SJSA1 (cell line): ENCODE measurements around the gene OPTC. TPM values are rescaled to one million over a fixed set of nuclear protein-coding genes. Genes with fewer than 3 reads are reported as not detected.

Experiments used
- DNase-seq, 2 experiments: peaks; one replicate each; pipeline ENCODE4 v3.0.0-alpha.2; 2015 to 2020; ENCODE audit warnings: low spot score in 2 of 2, low read depth in 1 of 2
- H3K27ac ChIP-seq: fragments of 250-450 bp; sonication (Bioruptor Pico); 2 replicates; pipeline ENCODE4 v1.5.1; 2020; ENCODE audit warnings: mild to moderate bottlenecking, moderate library complexity
- H3K27me3 ChIP-seq: fragments of 250-450 bp; sonication (Bioruptor Pico); replicated peaks from 2 replicates; pipeline ENCODE4 v1.5.1; 2020; ENCODE audit warnings: mild to moderate bottlenecking, moderate library complexity
- H3K36me3 ChIP-seq: fragments of 250-450 bp; sonication (Bioruptor Pico); 2 replicates; pipeline ENCODE4 v1.5.1; 2020; ENCODE audit warnings: mild to moderate bottlenecking
- H3K4me1 ChIP-seq: fragments of 250-450 bp; sonication (Bioruptor Pico); replicated peaks from 2 replicates; pipeline ENCODE4 v1.6.1; 2021; ENCODE audit warnings: mild to moderate bottlenecking
- H3K4me3 ChIP-seq: fragments of 250-450 bp; sonication (Bioruptor Pico); 2 replicates; pipeline ENCODE4 v1.5.1; 2020; ENCODE audit warnings: mild to moderate bottlenecking
- H3K9me3 ChIP-seq: fragments of 250-450 bp; sonication (Bioruptor Pico); replicated peaks from 2 replicates; pipeline ENCODE4 v1.5.1; 2020; ENCODE audit warnings: mild to moderate bottlenecking
- total RNA-seq: library from RNA; depleted of rRNA; stranded (reverse); fragments of >200 nt; shearing (Covaris generic); gene quantifications from 2 replicates; pipeline ENCODE4 v1.2.3, GENCODE V29; 2014

OPTC gene
- total RNA-seq, 1 experiment from 2014 or later: not detected

- Histone ChIP-seq H3K4me1 (peaks cover 5% of the 10 kb centered on the region; the same call in 1 of the 2 replicates), H3K9me3 (no peaks in the 10 kb centered on the region), H3K27me3 (no peaks in the 10 kb centered on the region), H3K36me3 (no peaks in the 10 kb centered on the region), H3K27ac (no peak overlapping the region), H3K4me3 (no peak overlapping the region)
- DNase-seq: no peak
Measured at GRCh38 chr1:203471841-203472240, 22.1 kb upstream of the OPTC start.

GRCh38 chr1:203473281-203473680 is 20.7 kb upstream of the OPTC start:
- Histone ChIP-seq H3K4me3 (no peak overlapping the region), H3K4me1 (peaks cover 3% of the 10 kb centered on the region; the same call in 1 of the 2 replicates)

GRCh38 chr1:203473781-203474305 is 20.1 kb upstream of the OPTC start:
- H3K36me3 ChIP-seq: no peaks in the 10 kb centered on the region
- H3K4me3 ChIP-seq: no peak overlapping the region
- H3K9me3 ChIP-seq: no peaks in the 10 kb centered on the region
- no peaks in the 10 kb centered on the region for H3K27me3 ChIP-seq
- H3K4me1 ChIP-seq: peaks cover 9% of the 10 kb centered on the region; the same call in 1 of the 2 replicates
- no peak overlapping the region for H3K27ac ChIP-seq
- no peak for DNase-seq

More at GRCh38 chr1:203473281-203473680, 20.7 kb upstream of the OPTC start:
- Histone ChIP-seq H3K36me3 (no peaks in the 10 kb centered on the region), H3K27me3 (no peaks in the 10 kb centered on the region), H3K27ac (no peak overlapping the region), H3K9me3 (no peaks in the 10 kb centered on the region)
- DNase-seq: no peak

- Histone ChIP-seq H3K36me3 (no peaks in the 10 kb centered on the region), H3K4me1 (peaks cover 20% of the 10 kb centered on the region), H3K27ac (no peak within 1 kb of the TSS), H3K4me3 (no peak within 1 kb of the TSS), H3K9me3 (no peaks in the 10 kb centered on the region), H3K27me3 (no peaks in the 10 kb centered on the region)
- no peak for DNase-seq
Measured at GRCh38 chr1:203475012-203475981, 18.7 kb upstream of the OPTC start, which contains the start of gene PRELP. Gene PRELP (plus strand): TSS chr1:203475806. CDS start chr1:203483185, 7,379 bp downstream.

DNA sequence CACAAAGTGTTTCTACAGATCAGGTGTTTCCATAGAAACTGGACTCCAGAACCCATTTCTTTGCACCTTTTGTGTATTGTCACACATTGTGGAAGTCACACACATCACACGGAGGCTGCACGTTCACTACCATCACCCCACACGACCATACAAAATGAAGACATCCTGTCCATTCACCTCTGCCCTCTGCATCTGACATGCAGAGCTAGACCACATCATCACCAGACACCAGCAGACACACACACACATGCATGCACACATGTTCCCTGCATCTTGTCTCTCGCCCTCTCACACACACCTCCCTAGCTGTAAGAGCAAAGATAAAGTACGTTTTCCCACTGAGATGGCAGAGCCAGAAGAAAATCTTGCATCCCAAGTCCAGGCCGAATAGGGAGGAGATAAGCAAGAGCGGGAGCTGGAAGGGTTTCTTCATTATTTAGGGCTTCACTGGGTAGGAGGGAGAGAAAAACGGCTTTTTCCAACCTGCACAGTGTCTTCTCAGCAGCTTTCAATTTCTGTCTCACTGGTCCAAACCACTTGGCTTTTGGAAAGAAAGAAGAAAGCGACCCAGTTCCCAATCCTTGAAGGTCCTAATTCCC is 17.6 kb upstream of the OPTC start:
- DNase-seq: no peak
- peaks cover 30% of the 10 kb centered on the region for H3K4me1 ChIP-seq

DNA sequence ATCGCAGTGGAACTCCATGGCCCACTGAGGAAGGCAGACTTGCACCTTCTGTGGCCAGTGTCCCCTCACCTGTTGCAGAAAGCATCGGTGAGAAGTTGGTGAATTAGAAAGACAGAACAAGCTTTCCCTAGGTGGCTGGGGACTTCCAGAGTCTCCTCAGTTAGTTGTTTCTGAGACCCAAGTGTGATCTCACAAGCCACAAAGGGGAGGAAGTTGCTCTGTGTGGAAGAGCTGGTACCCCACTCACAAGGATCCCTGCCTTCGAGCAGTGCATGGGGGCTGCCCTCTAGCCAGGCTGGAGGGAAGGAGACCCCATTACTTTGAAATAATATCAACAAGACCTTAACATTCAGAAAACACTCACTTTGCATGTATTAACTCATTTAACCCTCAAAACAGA is 16.2 kb upstream of the OPTC start:
- H3K4me3 ChIP-seq: no peak overlapping the region
- H3K4me1 ChIP-seq: peaks cover 33% of the 10 kb centered on the region
- no peak overlapping the region for H3K27ac ChIP-seq
- DNase-seq: no peak
- no peaks in the 10 kb centered on the region for H3K36me3 ChIP-seq
- H3K27me3 ChIP-seq: no peaks in the 10 kb centered on the region
- H3K9me3 ChIP-seq: no peaks in the 10 kb centered on the region

More for the DNA sequence above, 17.6 kb upstream of the OPTC start:
- Histone ChIP-seq H3K27ac (no peak overlapping the region), H3K36me3 (no peaks in the 10 kb centered on the region), H3K27me3 (no peaks in the 10 kb centered on the region), H3K4me3 (no peak overlapping the region), H3K9me3 (no peaks in the 10 kb centered on the region)

DNA sequence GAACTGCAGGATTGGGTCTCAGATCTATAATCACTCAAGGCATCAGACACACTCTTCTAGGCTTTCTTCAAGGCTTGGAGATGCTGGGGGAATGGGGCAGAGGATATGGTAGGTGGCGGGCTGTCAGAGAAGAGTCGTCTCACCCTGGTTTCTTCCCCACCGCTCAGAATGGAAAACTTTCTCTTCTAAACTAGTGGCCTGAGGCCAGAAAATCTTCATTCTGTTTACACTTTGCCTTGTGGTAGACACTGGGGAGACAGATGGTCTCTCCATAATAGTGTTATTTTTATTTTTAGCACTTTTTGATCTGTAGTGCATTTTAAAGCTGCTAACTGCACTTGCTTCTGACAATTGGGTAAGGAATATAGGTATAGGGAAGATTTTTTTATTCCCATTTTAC is 15.7 kb upstream of the OPTC start:
- H3K4me3 ChIP-seq: no peak overlapping the region
- no peaks in the 10 kb centered on the region for H3K9me3 ChIP-seq
- DNase-seq: no peak
- peaks cover 33% of the 10 kb centered on the region for H3K4me1 ChIP-seq
- H3K27ac ChIP-seq: no peak overlapping the region
- H3K36me3 ChIP-seq: no peaks in the 10 kb centered on the region
- no peaks in the 10 kb centered on the region for H3K27me3 ChIP-seq

GRCh38 chr1:203478986-203479385 is 15.0 kb upstream of the OPTC start:
- no peak overlapping the region for H3K4me3 ChIP-seq
- H3K9me3 ChIP-seq: no peaks in the 10 kb centered on the region
- H3K27ac ChIP-seq: no peak overlapping the region
- no peak for DNase-seq
- H3K36me3 ChIP-seq: no peaks in the 10 kb centered on the region
- peaks cover 33% of the 10 kb centered on the region for H3K4me1 ChIP-seq
- H3K27me3 ChIP-seq: no peaks in the 10 kb centered on the region

DNA sequence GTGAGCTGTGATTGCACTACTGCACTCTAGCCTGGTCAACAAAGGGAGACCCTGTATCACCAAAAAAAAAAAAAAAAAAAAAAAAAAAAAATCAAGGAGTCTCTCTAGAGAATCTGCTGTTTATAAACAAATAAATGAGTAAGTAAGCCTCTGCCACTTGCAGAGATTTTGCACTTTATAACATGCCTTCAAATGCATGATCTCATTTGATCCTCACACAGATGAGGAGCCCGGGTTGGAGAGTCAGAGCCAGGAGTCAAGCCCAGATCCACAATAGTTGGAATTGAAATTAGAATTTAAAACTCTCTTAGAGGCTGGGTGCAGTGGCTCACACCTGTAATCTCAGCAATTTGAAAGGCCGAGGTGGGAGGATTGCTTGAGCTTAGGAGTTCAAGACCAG is 14.3 kb upstream of the OPTC start:
- Histone ChIP-seq H3K36me3 (no peaks in the 10 kb centered on the region), H3K27ac (no peak overlapping the region), H3K9me3 (no peaks in the 10 kb centered on the region), H3K27me3 (no peaks in the 10 kb centered on the region), H3K4me3 (no peak overlapping the region), H3K4me1 (peaks cover 33% of the 10 kb centered on the region)
- no peak for DNase-seq

DNA sequence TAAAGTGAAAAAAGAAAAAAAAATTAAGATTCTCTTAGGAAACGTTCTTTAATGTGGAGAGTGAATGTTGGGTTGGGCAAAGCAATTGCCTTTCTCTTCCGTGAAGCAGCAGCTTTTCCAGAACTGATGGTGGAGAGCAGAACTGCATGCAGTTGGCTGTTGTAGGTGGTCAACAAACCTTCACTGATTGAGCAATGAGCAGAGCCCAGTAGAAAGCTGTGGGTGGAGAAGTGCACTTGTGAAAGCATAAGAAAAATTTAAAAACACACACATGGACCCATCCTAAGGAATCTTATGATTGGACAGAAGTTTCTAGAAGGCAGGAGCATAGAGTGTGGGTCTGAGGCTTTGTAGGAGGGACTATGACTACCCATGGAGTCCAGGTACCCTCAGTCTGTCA is 13.9 kb upstream of the OPTC start:
- no peaks in the 10 kb centered on the region for H3K9me3 ChIP-seq
- no peak overlapping the region for H3K27ac ChIP-seq
- DNase-seq: peak in 1 of 2 experiments; percentile 13
- no peaks in the 10 kb centered on the region for H3K27me3 ChIP-seq
- H3K4me1 ChIP-seq: peaks cover 33% of the 10 kb centered on the region
- no peak overlapping the region for H3K4me3 ChIP-seq
- no peaks in the 10 kb centered on the region for H3K36me3 ChIP-seq

DNA sequence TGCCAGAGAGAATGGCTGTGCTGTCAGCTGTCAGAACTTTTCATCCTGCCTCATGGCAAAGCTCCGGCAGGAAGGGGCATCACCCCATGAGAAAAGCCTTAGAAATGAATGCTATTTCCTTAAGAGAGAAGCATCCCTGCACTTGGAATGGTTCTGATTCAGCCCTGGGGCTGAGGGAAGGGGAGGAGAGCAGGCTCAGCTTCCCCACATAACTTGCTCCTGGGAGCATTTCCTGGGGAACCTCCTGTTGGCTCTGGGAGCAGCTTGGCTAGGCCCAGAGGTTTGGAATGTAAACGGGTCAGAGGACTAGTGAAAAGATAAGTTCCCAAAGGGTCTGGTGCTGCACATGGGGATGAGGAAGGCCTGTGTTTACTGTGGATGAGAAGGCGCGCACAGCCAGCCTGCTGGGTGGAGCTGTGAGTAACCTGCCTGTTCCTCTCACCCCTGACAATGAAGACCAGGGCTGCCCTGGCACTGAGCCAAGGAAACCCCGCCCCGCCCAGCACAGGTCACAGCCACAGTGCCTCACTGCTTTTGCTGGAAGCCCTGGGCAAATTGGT is 13.3 kb upstream of the OPTC start:
- no peaks in the 10 kb centered on the region for H3K27me3 ChIP-seq
- H3K4me3 ChIP-seq: no peak overlapping the region
- H3K36me3 ChIP-seq: no peaks in the 10 kb centered on the region
- peak; percentile 68 to 73 for DNase-seq
- no peak overlapping the region for H3K27ac ChIP-seq
- H3K9me3 ChIP-seq: no peaks in the 10 kb centered on the region
- peaks cover 33% of the 10 kb centered on the region for H3K4me1 ChIP-seq

GRCh38 chr1:203481196-203481595 is 12.8 kb upstream of the OPTC start:
- no peak for DNase-seq
- Histone ChIP-seq H3K9me3 (no peaks in the 10 kb centered on the region), H3K36me3 (no peaks in the 10 kb centered on the region), H3K27ac (no peak overlapping the region), H3K27me3 (no peaks in the 10 kb centered on the region), H3K4me1 (peaks cover 33% of the 10 kb centered on the region), H3K4me3 (no peak overlapping the region)

GRCh38 chr1:203486618-203487370 is 7.2 kb upstream of the OPTC start:
- Histone ChIP-seq H3K4me3 (no peak overlapping the region), H3K27ac (no peak overlapping the region), H3K4me1 (peaks cover 12% of the 10 kb centered on the region), H3K36me3 (no peaks in the 10 kb centered on the region), H3K27me3 (no peaks in the 10 kb centered on the region), H3K9me3 (no peaks in the 10 kb centered on the region)
- DNase-seq: no peak
